DND-41 (cell line): ENCODE data around the gene POU2F3.

ENCODE experiments used
- ATAC-seq: fragments of 200-7000 bp; cut with Tn5 transposase; 3 replicates; pipeline ENCODE4 v1.9.1; 2021; ENCODE audit warnings: low read depth; ENCODE audit not compliant: insufficient read depth
- DNase-seq: peaks from one replicate; pipeline ENCODE4 v3.0.0-alpha.2; 2020
- H2AFZ ChIP-seq: 2 replicates; pipeline ENCODE4 v1.6.0; 2012; ENCODE audit warnings: low read depth, low read length
- H3K27ac ChIP-seq: 2 replicates; pipeline ENCODE4 v1.5.1; 2012; ENCODE audit warnings: low read length, inconsistent platforms
- H3K27me3 ChIP-seq: fragments of 200-600 bp; sonication (generic); 2 replicates; pipeline ENCODE4 v1.6.0; 2012; ENCODE audit warnings: low read length, mild to moderate bottlenecking, inconsistent platforms; ENCODE audit not compliant: insufficient read depth, poor library complexity
- H3K36me3 ChIP-seq: 2 replicates; pipeline ENCODE4 v1.5.1; 2012; ENCODE audit warnings: low read length, inconsistent platforms; ENCODE audit not compliant: insufficient read depth
- H3K4me1 ChIP-seq: 2 replicates; pipeline ENCODE4 v1.5.1; 2012; ENCODE audit warnings: mild to moderate bottlenecking, low read length; ENCODE audit not compliant: insufficient read depth
- H3K4me2 ChIP-seq: 2 replicates; pipeline ENCODE4 v1.6.0; 2012; ENCODE audit warnings: mild to moderate bottlenecking, moderate library complexity, low read length, inconsistent platforms; ENCODE audit not compliant: insufficient read depth
- H3K4me3 ChIP-seq, 2 experiments: fragments of 200-600 bp in 1 of 2; shearing (Covaris generic) in 1 of 2; 2 replicates each; pipeline ENCODE4 v1.5.1; 2012 to 2016; ENCODE audit warnings: inconsistent platforms in 2 of 2, low read length in 2 of 2, mild to moderate bottlenecking in 2 of 2, low read depth in 1 of 2, moderate library complexity in 1 of 2
- H3K79me2 ChIP-seq: 2 replicates; pipeline ENCODE4 v1.6.0; 2012; ENCODE audit warnings: low read length, inconsistent platforms; ENCODE audit not compliant: insufficient read depth
- H3K9ac ChIP-seq: 2 replicates; pipeline ENCODE4 v1.6.0; 2012; ENCODE audit warnings: low read depth, mild to moderate bottlenecking, inconsistent platforms, low read length, moderate library complexity
- H3K9me3 ChIP-seq: 2 replicates; pipeline ENCODE4 v1.5.1; 2012; ENCODE audit warnings: low read length, moderate library complexity, mild to moderate bottlenecking, inconsistent platforms; ENCODE audit not compliant: insufficient read depth, severe bottlenecking
- H4K20me1 ChIP-seq: 2 replicates; pipeline ENCODE4 v1.6.0; 2012; ENCODE audit warnings: low read length; ENCODE audit not compliant: insufficient read depth
- CTCF ChIP-seq: IDR thresholded peaks from 2 replicates; pipeline ENCODE4 v1.5.1; 2012; ENCODE audit warnings: borderline replicate concordance, low read length, moderate library complexity, mild to moderate bottlenecking; ENCODE audit not compliant: poor library complexity, severe bottlenecking; ENCODE audit errors: extremely low read depth
- EZH2 ChIP-seq: IDR thresholded peaks from 3 replicates; pipeline ENCODE4 v1.6.1; 2012; ENCODE audit warnings: borderline replicate concordance, low read depth, mild to moderate bottlenecking, moderate library complexity, low read length, inconsistent platforms; ENCODE audit not compliant: severe bottlenecking

The POU2F3 gene

GRCh38 chr11:120327311-120327710, 87.4 kb downstream of the POU2F3 start:
- Histone ChIP-seq H4K20me1 (peaks cover 11% of the 10 kb centered on the region), H3K27me3 (peaks cover 38% of the 10 kb centered on the region), H3K4me1 (no peaks in the 10 kb centered on the region), H2AFZ (no peak overlapping the region), H3K9me3 (no peaks in the 10 kb centered on the region), H3K36me3 (no peaks in the 10 kb centered on the region), H3K9ac (no peak overlapping the region), H3K79me2 (no peaks in the 10 kb centered on the region), H3K4me3 (no peak overlapping the region), H3K4me2 (no peak overlapping the region), H3K27ac (no peak overlapping the region)
- DNase-seq (no peak), ATAC-seq (no peak)
- TF ChIP-seq CTCF (no peak), EZH2 (no peak)

- TF ChIP-seq EZH2, result no peak
- no peak for TF ChIP-seq CTCF
- Histone ChIP-seq H4K20me1 (peaks cover 11% of the 10 kb centered on the region), H3K36me3 (no peaks in the 10 kb centered on the region), H3K79me2 (no peaks in the 10 kb centered on the region), H3K9ac (no peak overlapping the region), H3K4me1 (no peaks in the 10 kb centered on the region), H3K4me2 (no peak overlapping the region), H3K4me3 (no peak overlapping the region), H3K9me3 (no peaks in the 10 kb centered on the region), H2AFZ (no peak overlapping the region), H3K27ac (no peak overlapping the region), H3K27me3 (peaks cover 41% of the 10 kb centered on the region)
- DNase-seq, result no peak
- ATAC-seq, result no peak
These were observed 89.6 kb downstream of the POU2F3 start for GRCh38 chr11:120329556-120329955.

GRCh38 chr11:120330045-120330444, 90.1 kb downstream of the POU2F3 start:
- no peak overlapping the region for H2AFZ ChIP-seq
- no peaks in the 10 kb centered on the region for H3K79me2 ChIP-seq
- TF ChIP-seq EZH2 (no peak), CTCF (no peak)
- no peak overlapping the region for H3K4me3 ChIP-seq
- H3K9me3 ChIP-seq, result no peaks in the 10 kb centered on the region
- ATAC-seq (no peak), DNase-seq (no peak)
- H3K27ac ChIP-seq, result no peak overlapping the region
- no peaks in the 10 kb centered on the region for H3K36me3 ChIP-seq
- no peak overlapping the region for H3K4me2 ChIP-seq
- no peaks in the 10 kb centered on the region for H3K4me1 ChIP-seq
- peaks cover 11% of the 10 kb centered on the region for H4K20me1 ChIP-seq
- H3K9ac ChIP-seq, result no peak overlapping the region
- peaks cover 39% of the 10 kb centered on the region for H3K27me3 ChIP-seq
